Keratinocyte (primary cell): Measurements from ENCODE around the gene SIK2. TPM values are rescaled to one million over a fixed set of nuclear protein-coding genes. Genes with fewer than 3 reads are reported as not detected.
A peak's percentile ranks its signal among the peaks of the same experiment; 100 is the strongest.

Experiments used
- DNase-seq: peaks from one replicate; pipeline ENCODE4 v3.0.0-alpha.2; 2011; ENCODE audit warnings: low read depth, missing footprints, low spot score
- FAIRE-seq: peaks from 2 replicates; lab custom pipeline; 2011; peaks lifted over from hg19 to GRCh38; lab: Jason Lieb, UNC
- H2AFZ ChIP-seq: 2 replicates; pipeline ENCODE4 v1.6.0; 2012; ENCODE audit warnings: low read length, control low read depth, inconsistent platforms; ENCODE audit not compliant: control insufficient read depth
- H3K27ac ChIP-seq: 2 replicates; pipeline ENCODE4 v1.5.1; 2011; ENCODE audit warnings: low read length; ENCODE audit not compliant: control insufficient read depth, insufficient read depth
- H3K27me3 ChIP-seq: 3 replicates; pipeline ENCODE4 v1.6.0; 2011; ENCODE audit warnings: low read length; ENCODE audit not compliant: control insufficient read depth, insufficient read depth; ENCODE audit errors: extremely low read depth
- H3K36me3 ChIP-seq, 2 experiments: 2 replicates in 1 of 2; 3 replicates in 1 of 2; pipeline ENCODE4 v1.5.1; 2011; ENCODE audit warnings: low read length in 2 of 2, mild to moderate bottlenecking in 1 of 2; ENCODE audit not compliant: control insufficient read depth in 2 of 2, insufficient read depth in 2 of 2; ENCODE audit errors: extremely low read depth in 1 of 2
- H3K4me1 ChIP-seq: 3 replicates; pipeline ENCODE4 v1.5.1; 2011; ENCODE audit warnings: low read length; ENCODE audit not compliant: control insufficient read depth, insufficient read depth; ENCODE audit errors: extremely low read depth
- H3K4me2 ChIP-seq: 3 replicates; pipeline ENCODE4 v1.6.0; 2011; ENCODE audit warnings: low read depth, low read length; ENCODE audit not compliant: control insufficient read depth, insufficient read depth; ENCODE audit errors: extremely low read depth
- H3K4me3 ChIP-seq, 3 experiments: fragments of 200-600 bp in 1 of 3; sonication (generic) in 1 of 3; 2 replicates in 2 of 3; 3 replicates in 1 of 3; pipeline ENCODE4 v1.5.1; 2011 to 2016; ENCODE audit warnings: low read length in 3 of 3, mild to moderate bottlenecking in 3 of 3, control low read depth in 2 of 3, inconsistent platforms in 1 of 3, low read depth in 1 of 3, mixed read lengths in 1 of 3, mixed run types in 1 of 3, moderate library complexity in 1 of 3; ENCODE audit not compliant: control insufficient read depth in 2 of 3, insufficient read depth in 2 of 3; ENCODE audit errors: extremely low read depth in 1 of 3
- H3K79me2 ChIP-seq: 2 replicates; pipeline ENCODE4 v1.6.0; 2012; ENCODE audit warnings: low read length; ENCODE audit not compliant: control insufficient read depth, insufficient read depth
- H3K9ac ChIP-seq: 3 replicates; pipeline ENCODE4 v1.6.0; 2011; ENCODE audit warnings: low read length; ENCODE audit not compliant: control insufficient read depth, insufficient read depth; ENCODE audit errors: extremely low read depth
- H3K9me1 ChIP-seq: 3 replicates; pipeline ENCODE4 v1.6.0; 2011; ENCODE audit warnings: low read length; ENCODE audit not compliant: control insufficient read depth, insufficient read depth; ENCODE audit errors: extremely low read depth
- H3K9me3 ChIP-seq: 2 replicates; pipeline ENCODE4 v1.5.1; 2012; ENCODE audit warnings: low read depth, low read length; ENCODE audit not compliant: control insufficient read depth
- H4K20me1 ChIP-seq: 3 replicates; pipeline ENCODE4 v1.6.0; 2011; ENCODE audit warnings: low read length; ENCODE audit not compliant: control insufficient read depth, insufficient read depth; ENCODE audit errors: extremely low read depth
- CTCF ChIP-seq, 3 experiments: IDR thresholded peaks in 1 of 3; conservative IDR thresholded peaks in 1 of 3; optimal IDR thresholded peaks in 1 of 3; 2 replicates in 2 of 3; 3 replicates in 1 of 3; pipeline versions ENCODE3 to v1.5.1; 2011; ENCODE audit warnings: low read length in 3 of 3, mild to moderate bottlenecking in 3 of 3, moderate library complexity in 2 of 3, control low read depth in 1 of 3, inconsistent platforms in 1 of 3; ENCODE audit not compliant: insufficient read depth in 2 of 3; ENCODE audit errors: extremely low read depth in 1 of 3
- EZH2 ChIP-seq: IDR thresholded peaks from one replicate; pipeline ENCODE4 v1.6.1; 2012; ENCODE audit warnings: inconsistent platforms, mild to moderate bottlenecking, low read length, moderate library complexity
- dilution Hi-C: fragments of 300-500 bp; cut with MboI; formaldehyde crosslinking; loops from one replicate; pipeline ENCODE4 v1.7.0; 2020; ENCODE audit warnings: low sequenced_read_pairs; ENCODE audit not compliant: extremely low pct_ligation_motif_present
- polyA plus RNA-seq, 5 experiments: library from polyadenylated mRNA; depleted of rRNA in 3 of 5; stranded (reverse) in 3 of 5; stranded (forward) in 1 of 5; unstranded in 1 of 5; fragments of >200 nt; gene quantifications; 1 replicate in 1 of 5; 2 replicates in 3 of 5; 3 replicates in 1 of 5; pipeline versions ENCODE4 v1.2.1 to v1.2.3, GENCODE V29; 2011 to 2012; ENCODE audit warnings: missing spikeins in 2 of 5, low read depth in 1 of 5, low replicate concordance in 1 of 5

The SIK2 gene
- polyA plus RNA-seq, 1 donor (not counting 4 experiments of a cell fraction or from before 2014, with no cell fraction given) = 10.0 TPM

GRCh38 chr11:111718436-111718835, 116.2 kb downstream of the SIK2 start:
- H2AFZ ChIP-seq = peak overlapping the region; percentile 19
- peak overlapping the region; percentile 62 for H3K27ac ChIP-seq
- H3K9me1 ChIP-seq = no peaks in the 10 kb centered on the region
- H3K9ac ChIP-seq = peak overlapping the region; percentile 34
- DNase-seq = no peak
- peak; percentile 83 for FAIRE-seq
- H3K36me3 ChIP-seq = peaks cover 22 to 29% of the 10 kb centered on the region in 2 experiments
- H3K9me3 ChIP-seq = no peaks in the 10 kb centered on the region
- no peaks in the 10 kb centered on the region for H4K20me1 ChIP-seq
- no peak overlapping the region for H3K4me3 ChIP-seq
- peaks cover 16% of the 10 kb centered on the region for H3K4me1 ChIP-seq
- peak overlapping the region; percentile 42 for H3K4me2 ChIP-seq
- H3K27me3 ChIP-seq = no peaks in the 10 kb centered on the region
- TF ChIP-seq CTCF (optimal IDR thresholded peaks at IDR 0.05 in 1 of 3, IDR thresholded peaks at IDR 0.05 in 1 of 3, conservative IDR thresholded peaks at IDR 0.05 in 1 of 3; ENCODE audit: extremely low read depth in 1 of 3, insufficient read depth in 2 of 3, low read length in 3 of 3) = no peak
- no peak for TF ChIP-seq EZH2
- H3K79me2 ChIP-seq = no peaks in the 10 kb centered on the region
- dilution Hi-C loops = no loop called here

- Histone ChIP-seq H2AFZ (peak overlapping the region; percentile 19), H3K4me3 (no peak overlapping the region)
Measured at GRCh38 chr11:111718859-111719258, 116.6 kb downstream of the SIK2 start.

GRCh38 chr11:111719379-111719778, 117.1 kb downstream of the SIK2 start:
- DNase-seq = no peak
- Histone ChIP-seq H3K4me2 (no peak overlapping the region), H3K27ac (no peak overlapping the region), H3K36me3 (peaks cover 24 to 29% of the 10 kb centered on the region in 2 experiments), H3K9ac (no peak overlapping the region), H2AFZ (no peak overlapping the region), H4K20me1 (no peaks in the 10 kb centered on the region), H3K79me2 (no peaks in the 10 kb centered on the region), H3K4me1 (peaks cover 16% of the 10 kb centered on the region), H3K4me3 (no peak overlapping the region), H3K9me3 (no peaks in the 10 kb centered on the region), H3K9me1 (no peaks in the 10 kb centered on the region), H3K27me3 (no peaks in the 10 kb centered on the region)
- TF ChIP-seq EZH2 (no peak), CTCF (optimal IDR thresholded peaks at IDR 0.05 in 1 of 3, IDR thresholded peaks at IDR 0.05 in 1 of 3, conservative IDR thresholded peaks at IDR 0.05 in 1 of 3; ENCODE audit: extremely low read depth in 1 of 3, insufficient read depth in 2 of 3, low read length in 3 of 3) (no peak)
- FAIRE-seq = no peak
- dilution Hi-C loops = no loop called here

More at GRCh38 chr11:111718859-111719258, 116.6 kb downstream of the SIK2 start:
- Histone ChIP-seq H3K27ac (peak overlapping the region; percentile 62), H3K9me1 (no peaks in the 10 kb centered on the region), H3K36me3 (peaks cover 22 to 29% of the 10 kb centered on the region in 2 experiments), H3K4me2 (peak overlapping the region; percentile 42), H4K20me1 (no peaks in the 10 kb centered on the region), H3K9me3 (no peaks in the 10 kb centered on the region), H3K4me1 (peaks cover 16% of the 10 kb centered on the region), H3K9ac (peak overlapping the region; percentile 34), H3K27me3 (no peaks in the 10 kb centered on the region), H3K79me2 (no peaks in the 10 kb centered on the region)
- DNase-seq (no peak), FAIRE-seq (no peak)
- dilution Hi-C loops = no loop called here
- TF ChIP-seq EZH2 = no peak
